Epithelial cell of esophagus (primary cell): ENCODE measurements around the gene CNIH1.
A peak's percentile ranks its signal among the peaks of the same experiment; 100 is the strongest.
"Not testable (repeated sequence)": the region's sequence is repeated elsewhere in the genome, so short reads cannot be mapped to it uniquely, and the experiment has no call there.

Experiments
- DNase-seq: peaks from one replicate; pipeline ENCODE4 v3.0.0; 2010; ENCODE audit warnings: low read depth
- H3K4me3 ChIP-seq: 2 replicates; pipeline ENCODE4 v1.5.1; 2011; ENCODE audit warnings: mild to moderate bottlenecking, low read length, control low read depth
- TF ChIP-seq, protein P1 (sequence below): IDR thresholded peaks from 2 replicates; pipeline ENCODE4 v1.5.1; 2011; ENCODE audit warnings: low read depth, mild to moderate bottlenecking, low read length, control low read depth, inconsistent platforms; ENCODE audit not compliant: insufficient read depth; ENCODE audit errors: missing control alignments

Gene CNIH1

GRCh38 chr14:54411371-54411770 lies 29.8 kb downstream of the CNIH1 start:
- no peak overlapping the region for H3K4me3 ChIP-seq
- TF ChIP-seq, protein P1, sequence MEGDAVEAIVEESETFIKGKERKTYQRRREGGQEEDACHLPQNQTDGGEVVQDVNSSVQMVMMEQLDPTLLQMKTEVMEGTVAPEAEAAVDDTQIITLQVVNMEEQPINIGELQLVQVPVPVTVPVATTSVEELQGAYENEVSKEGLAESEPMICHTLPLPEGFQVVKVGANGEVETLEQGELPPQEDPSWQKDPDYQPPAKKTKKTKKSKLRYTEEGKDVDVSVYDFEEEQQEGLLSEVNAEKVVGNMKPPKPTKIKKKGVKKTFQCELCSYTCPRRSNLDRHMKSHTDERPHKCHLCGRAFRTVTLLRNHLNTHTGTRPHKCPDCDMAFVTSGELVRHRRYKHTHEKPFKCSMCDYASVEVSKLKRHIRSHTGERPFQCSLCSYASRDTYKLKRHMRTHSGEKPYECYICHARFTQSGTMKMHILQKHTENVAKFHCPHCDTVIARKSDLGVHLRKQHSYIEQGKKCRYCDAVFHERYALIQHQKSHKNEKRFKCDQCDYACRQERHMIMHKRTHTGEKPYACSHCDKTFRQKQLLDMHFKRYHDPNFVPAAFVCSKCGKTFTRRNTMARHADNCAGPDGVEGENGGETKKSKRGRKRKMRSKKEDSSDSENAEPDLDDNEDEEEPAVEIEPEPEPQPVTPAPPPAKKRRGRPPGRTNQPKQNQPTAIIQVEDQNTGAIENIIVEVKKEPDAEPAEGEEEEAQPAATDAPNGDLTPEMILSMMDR: no peak
- DNase-seq: no peak

DNA sequence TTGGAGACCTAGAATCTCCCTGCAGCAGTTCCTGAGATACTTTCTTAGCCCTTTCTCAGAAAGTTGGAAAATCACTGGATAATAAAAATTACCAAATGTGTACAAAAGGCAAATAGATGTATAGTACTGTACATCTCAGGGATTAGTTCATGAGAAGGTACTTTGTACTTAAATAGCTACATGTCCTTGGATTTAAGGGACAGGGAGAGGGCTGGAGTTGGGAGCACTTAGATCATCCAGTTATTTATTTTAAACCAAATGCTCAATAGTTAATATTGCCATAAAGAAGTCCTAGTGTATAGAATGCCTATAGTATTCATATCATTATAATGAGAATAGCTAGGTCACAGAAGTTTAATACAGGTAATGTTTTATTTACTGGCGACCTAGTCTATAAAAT lies 31.0 kb downstream of the CNIH1 start:
- TF ChIP-seq, protein P1: no peak
- no peak for DNase-seq

GRCh38 chr14:54403401-54404005 lies 37.7 kb downstream of the CNIH1 start:
- not testable (repeated sequence) for DNase-seq, H3K4me3 ChIP-seq

More for the DNA sequence above, 31.0 kb downstream of the CNIH1 start:
- no peak overlapping the region for H3K4me3 ChIP-seq

GRCh38 chr14:54399560-54399959 lies 41.6 kb downstream of the CNIH1 start:
- no peak overlapping the region for H3K4me3 ChIP-seq
- TF ChIP-seq, protein P1: no peak
- no peak for DNase-seq

DNA sequence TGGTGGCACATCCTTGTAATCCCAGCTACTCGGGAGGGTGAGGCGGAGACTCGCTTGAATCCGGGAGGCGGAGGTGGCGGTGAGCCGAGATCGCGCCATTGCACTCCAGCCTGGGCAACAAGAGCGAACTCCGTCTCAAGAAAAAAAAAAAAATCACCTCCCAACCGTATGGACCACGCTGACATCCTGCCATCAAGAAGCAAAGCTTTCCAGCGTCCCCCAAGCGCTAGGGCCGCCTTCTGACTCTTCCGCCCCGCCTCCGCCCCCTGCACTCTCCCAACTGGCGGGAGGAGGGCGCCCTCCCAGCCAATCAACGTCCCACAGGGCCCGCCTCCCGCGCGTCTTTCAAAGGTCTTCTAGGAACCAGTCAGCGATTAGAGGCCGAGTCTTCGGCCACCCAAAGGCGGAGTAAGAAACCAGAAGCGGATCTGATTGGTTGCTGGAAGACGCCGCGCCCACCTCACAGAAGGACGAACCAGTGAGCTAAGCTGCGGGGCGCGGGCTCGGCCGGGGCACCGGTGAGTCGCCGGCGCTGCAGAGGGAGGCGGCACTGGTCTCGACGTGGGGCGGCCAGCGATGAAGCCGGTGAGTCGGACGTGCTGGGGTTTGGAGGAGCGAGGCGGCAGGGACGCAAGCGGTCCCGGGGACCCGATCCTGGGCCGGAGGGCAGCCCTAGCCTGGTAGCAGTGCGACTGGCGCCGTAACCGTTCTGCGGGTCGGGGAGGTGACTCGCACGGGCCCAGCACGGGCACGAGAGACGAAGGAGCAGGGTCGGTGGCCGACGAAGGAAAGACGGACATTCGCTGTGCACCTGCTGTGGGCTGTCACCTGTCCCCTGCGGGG lies 44.5 kb downstream of the CNIH1 start, which contains the start of gene CDKN3:
TSS of gene CDKN3 (plus strand) at position 515 of the 843 bp plus-strand sequence. CDS start at position 577, 62 bp downstream.
- TF ChIP-seq, protein P1: peak; percentile 40
- DNase-seq: peak; percentile 100

GRCh38 chr14:54396183-54396492 lies 45.0 kb downstream of the CNIH1 start:
- peak overlapping the region; percentile 74 for H3K4me3 ChIP-seq
- TF ChIP-seq, protein P1: no peak
- no peak for DNase-seq

More for the DNA sequence above, 44.5 kb downstream of the CNIH1 start, which contains the start of gene CDKN3:
- H3K4me3 ChIP-seq: peak within 1 kb of the TSS; percentile 74

DNA sequence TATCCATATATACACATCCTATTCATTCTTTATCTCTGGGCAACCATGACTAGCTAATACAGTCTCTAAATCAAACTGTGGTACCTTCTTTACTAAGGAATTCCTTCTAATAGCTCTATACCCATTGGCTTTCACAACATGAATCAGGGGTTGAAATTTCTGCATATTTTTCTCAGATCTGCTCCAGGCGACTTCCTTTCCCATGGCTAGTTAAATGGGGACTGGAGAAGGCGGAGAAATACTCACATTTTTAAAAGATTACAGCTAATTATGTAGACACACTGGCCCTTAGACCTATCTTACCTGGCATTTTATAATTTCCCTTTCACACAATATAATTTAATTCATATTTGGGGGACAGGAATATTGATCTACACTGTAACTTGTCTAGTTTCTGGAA lies 45.5 kb downstream of the CNIH1 start:
- no peak overlapping the region for H3K4me3 ChIP-seq
- TF ChIP-seq, protein P1: no peak
- DNase-seq: no peak
